ENCODE results near the gene MIOS. TPM values are rescaled to one million over a fixed set of nuclear protein-coding genes. Genes with fewer than 3 reads are reported as not detected.
A peak's percentile ranks its signal among the peaks of the same experiment; 100 is the strongest.
"Not testable (repeated sequence)": the region's sequence is repeated elsewhere in the genome, so short reads cannot be mapped to it uniquely, and the experiment has no call there.

Gene MIOS
- total RNA-seq, 2 donors from 2014 or later = 21.9 to 23.6 TPM

- ATAC-seq (no peak), DNase-seq (no peak)
- intact Hi-C loops (cut with DNase I, micrococcal nuclease) = no loop called here
These were observed 16.0 kb upstream of the MIOS start for GRCh38 chr7:7550663-7551062.

GRCh38 chr7:7552199-7552598 lies 14.5 kb upstream of the MIOS start:
- no peak for ATAC-seq
- intact Hi-C loops (cut with DNase I, micrococcal nuclease) = no loop called here
- DNase-seq = no peak

- intact Hi-C loops (cut with DNase I, micrococcal nuclease) = no loop called here
- DNase-seq = no peak
- no peak for ATAC-seq
These were observed 13.3 kb upstream of the MIOS start for GRCh38 chr7:7553386-7553785.

- intact Hi-C loops (cut with DNase I, micrococcal nuclease) = no loop called here
- DNase-seq = no peak
- ATAC-seq = no peak
These were observed 12.7 kb upstream of the MIOS start for GRCh38 chr7:7554021-7554432.

GRCh38 chr7:7554649-7555575 lies 11.8 kb upstream of the MIOS start:
- ATAC-seq = no peak

GRCh38 chr7:7556852-7557251 lies 9.8 kb upstream of the MIOS start:
- ATAC-seq = no peak
- DNase-seq = no peak
- intact Hi-C loops (cut with DNase I, micrococcal nuclease) = no loop called here

More at GRCh38 chr7:7554649-7555575, 11.8 kb upstream of the MIOS start:
- intact Hi-C loops (cut with DNase I, micrococcal nuclease) = no loop called here
- DNase-seq = no peak

GRCh38 chr7:7557252-7557651 lies 9.4 kb upstream of the MIOS start:
- intact Hi-C loops (cut with DNase I, micrococcal nuclease) = no loop called here
- ATAC-seq (no peak), DNase-seq (no peak)

- ATAC-seq; intact Hi-C loops (cut with DNase I, micrococcal nuclease); DNase-seq: not testable (repeated sequence)
These were observed 5.1 kb upstream of the MIOS start for GRCh38 chr7:7561591-7561990.

GRCh38 chr7:7562736-7563135 lies 3.9 kb upstream of the MIOS start:
- DNase-seq (no peak), ATAC-seq (no peak)
- intact Hi-C loops (cut with DNase I, micrococcal nuclease) = no loop called here

- DNase-seq (no peak), ATAC-seq (no peak)
These were observed 3.4 kb upstream of the MIOS start for GRCh38 chr7:7563269-7563668.

GRCh38 chr7:7563813-7564212 lies 2.9 kb upstream of the MIOS start:
- ATAC-seq (no peak), DNase-seq (no peak)
- intact Hi-C loops (cut with DNase I, micrococcal nuclease) = no loop called here

More at GRCh38 chr7:7563269-7563668, 3.4 kb upstream of the MIOS start:
- intact Hi-C loops (cut with DNase I, micrococcal nuclease) = no loop called here

- intact Hi-C loops (cut with DNase I, micrococcal nuclease) = no loop called here
- no peak for DNase-seq
- ATAC-seq = no peak
These were observed 2.3 kb upstream of the MIOS start for GRCh38 chr7:7564323-7564780.

- intact Hi-C loops (cut with DNase I, micrococcal nuclease) = no loop called here
- ATAC-seq (no peak), DNase-seq (no peak)
These were observed 1.5 kb upstream of the MIOS start for GRCh38 chr7:7565018-7565680.

GRCh38 chr7:7565746-7566650 lies 686 bp upstream of the MIOS start:
- intact Hi-C loops (cut with DNase I, micrococcal nuclease) = no loop called here
- ATAC-seq (peak; percentile 62), DNase-seq (peak; percentile 43 to 47)

GRCh38 chr7:7567898-7568531 lies 1.3 kb downstream of the MIOS start:
- intact Hi-C loops (cut with DNase I, micrococcal nuclease) = no loop called here
- ATAC-seq = no peak
- DNase-seq = no peak

GRCh38 chr7:7568553-7568952 lies 1.9 kb downstream of the MIOS start:
- no peak for ATAC-seq
- intact Hi-C loops (cut with DNase I, micrococcal nuclease) = no loop called here
- DNase-seq = no peak

- DNase-seq (no peak), ATAC-seq (no peak)
- intact Hi-C loops (cut with DNase I, micrococcal nuclease) = no loop called here
These were observed 2.4 kb downstream of the MIOS start for GRCh38 chr7:7569081-7569527.

GRCh38 chr7:7569615-7570014 lies 2.9 kb downstream of the MIOS start:
- ATAC-seq = no peak
- intact Hi-C loops (cut with DNase I, micrococcal nuclease) = no loop called here
- no peak for DNase-seq

GRCh38 chr7:7570584-7570983 lies 3.9 kb downstream of the MIOS start:
- DNase-seq = no peak
- intact Hi-C loops (cut with DNase I, micrococcal nuclease) = no loop called here
- no peak for ATAC-seq

Measured in left colon (tissue), 2 donors.